ENCODE measurements around the gene KHDC4. TPM values are rescaled to one million over a fixed set of nuclear protein-coding genes. Genes with fewer than 3 reads are reported as not detected.

KHDC4 gene
- total and polyA plus RNA-seq, 2 experiments from 2014 or later = 47.1 to 57.7 TPM

- no peak for TF ChIP-seq ZNF331 (CRISPR knock-in tag; IDR thresholded peaks at IDR 0.05; ENCODE audit: low read depth)
- TF ChIP-seq, protein P1, sequence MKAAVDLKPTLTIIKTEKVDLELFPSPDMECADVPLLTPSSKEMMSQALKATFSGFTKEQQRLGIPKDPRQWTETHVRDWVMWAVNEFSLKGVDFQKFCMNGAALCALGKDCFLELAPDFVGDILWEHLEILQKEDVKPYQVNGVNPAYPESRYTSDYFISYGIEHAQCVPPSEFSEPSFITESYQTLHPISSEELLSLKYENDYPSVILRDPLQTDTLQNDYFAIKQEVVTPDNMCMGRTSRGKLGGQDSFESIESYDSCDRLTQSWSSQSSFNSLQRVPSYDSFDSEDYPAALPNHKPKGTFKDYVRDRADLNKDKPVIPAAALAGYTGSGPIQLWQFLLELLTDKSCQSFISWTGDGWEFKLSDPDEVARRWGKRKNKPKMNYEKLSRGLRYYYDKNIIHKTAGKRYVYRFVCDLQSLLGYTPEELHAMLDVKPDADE (IDR thresholded peaks at IDR 0.05) = no peak
- no peak for TF ChIP-seq POLR2AphosphoS5 (IDR thresholded peaks at IDR 0.05; ENCODE audit: low read depth)
- no peak for TF ChIP-seq EZH2phosphoT487 (IDR thresholded peaks at IDR 0.05; ENCODE audit: unreplicated experiment)
- TF ChIP-seq NANOG (IDR thresholded peaks at IDR 0.05; ENCODE audit: borderline replicate concordance) = no peak
- no peak for TF ChIP-seq STAT1 (IDR thresholded peaks at IDR 0.05; ENCODE audit: unreplicated experiment)
- TF ChIP-seq EZH2 (IDR thresholded peaks at IDR 0.05; ENCODE audit: low read depth, unreplicated experiment) = no peak
- no peak for TF ChIP-seq JUNB (IDR thresholded peaks at IDR 0.05; ENCODE audit: unreplicated experiment)
- TF ChIP-seq ZNF114 (CRISPR knock-in tag; IDR thresholded peaks at IDR 0.05) = no peak
Observed at GRCh38 chr1:155864393-155864792, 69.8 kb downstream of the KHDC4 start (continued).

Small RNA genes within 50 kb of the gene (microRNA-seq; reads per million reads assigned to microRNA genes)
- gene MIR6738 = not detected

Small RNA genes within 50 kb of the gene (small RNA-seq; reads per million reads assigned to genes)
- not detected for gene MIR6738 (ENCODE audit: low replicate concordance)
- not detected for gene RF00015 (ENCODE audit: low replicate concordance)
- not detected for gene SCARNA4 (ENCODE audit: low replicate concordance)
- gene SNORA80E (ENCODE audit: low replicate concordance) = 10.0 reads per million, percentile 96 among the genes with 10 or more reads in this experiment

Other genes starting within 250 kb of the KHDC4 start
- gene YY1AP1, start 245.6 kb downstream of the KHDC4 start, total RNA-seq (2014; rRNA removed; shearing (Covaris generic)) = 46.4 and 66.5 TPM in 2 replicates
- 18.8 and 21.2 TPM in 2 replicates for gene YY1AP1, start 245.6 kb downstream of the KHDC4 start, polyA plus RNA-seq (2016; fragmentation: Nextera tagmentation; extraction: Ambion mirVana)
- gene DAP3, start 245.3 kb downstream of the KHDC4 start, total RNA-seq (2014; rRNA removed; shearing (Covaris generic)) = 56.0 and 90.1 TPM in 2 replicates
- 88.9 and 89.8 TPM in 2 replicates for gene DAP3, start 245.3 kb downstream of the KHDC4 start, polyA plus RNA-seq (2016; fragmentation: Nextera tagmentation; extraction: Ambion mirVana)
- gene GON4L, start 77.2 kb downstream of the KHDC4 start, total RNA-seq (2014; rRNA removed; shearing (Covaris generic)) = 37.6 and 45.2 TPM in 2 replicates
- gene GON4L, start 77.2 kb downstream of the KHDC4 start, polyA plus RNA-seq (2016; fragmentation: Nextera tagmentation; extraction: Ambion mirVana) = 85.7 and 93.1 TPM in 2 replicates
- 15.9 and 17.4 TPM in 2 replicates for gene SYT11, start 74.8 kb downstream of the KHDC4 start, total RNA-seq (2014; rRNA removed; shearing (Covaris generic))
- 3.9 and 4.7 TPM in 2 replicates for gene SYT11, start 74.8 kb downstream of the KHDC4 start, polyA plus RNA-seq (2016; fragmentation: Nextera tagmentation; extraction: Ambion mirVana)
- 15.8 and 24.4 TPM in 2 replicates for gene RIT1, start 23.1 kb downstream of the KHDC4 start, total RNA-seq (2014; rRNA removed; shearing (Covaris generic))
- gene RIT1, start 23.1 kb downstream of the KHDC4 start, polyA plus RNA-seq (2016; fragmentation: Nextera tagmentation; extraction: Ambion mirVana) = 19.3 and 21.5 TPM in 2 replicates
- not detected in 2 replicates for gene RXFP4, start 7.2 kb upstream of the KHDC4 start, total RNA-seq (2014; rRNA removed; shearing (Covaris generic))
- 0.23 TPM in 1 of 2 replicates, not detected in the other for gene RXFP4, start 7.2 kb upstream of the KHDC4 start, polyA plus RNA-seq (2016; fragmentation: Nextera tagmentation; extraction: Ambion mirVana)
- gene ARHGEF2, start 44.1 kb upstream of the KHDC4 start, total RNA-seq (2014; rRNA removed; shearing (Covaris generic)) = 64.0 and 87.6 TPM in 2 replicates
- gene ARHGEF2, start 44.1 kb upstream of the KHDC4 start, polyA plus RNA-seq (2016; fragmentation: Nextera tagmentation; extraction: Ambion mirVana) = 21.2 and 23.0 TPM in 2 replicates
- gene SSR2, start 86.5 kb upstream of the KHDC4 start, total RNA-seq (2014; rRNA removed; shearing (Covaris generic)) = 270 and 291 TPM in 2 replicates
- 130 and 136 TPM in 2 replicates for gene SSR2, start 86.5 kb upstream of the KHDC4 start, polyA plus RNA-seq (2016; fragmentation: Nextera tagmentation; extraction: Ambion mirVana)
- 28.4 and 30.5 TPM in 2 replicates for gene UBQLN4, start 119.4 kb upstream of the KHDC4 start, total RNA-seq (2014; rRNA removed; shearing (Covaris generic))
- gene UBQLN4, start 119.4 kb upstream of the KHDC4 start, polyA plus RNA-seq (2016; fragmentation: Nextera tagmentation; extraction: Ambion mirVana) = 10.0 and 11.2 TPM in 2 replicates
- gene LAMTOR2, start 120.4 kb upstream of the KHDC4 start, total RNA-seq (2014; rRNA removed; shearing (Covaris generic)) = 35.2 and 67.3 TPM in 2 replicates
- 108 and 113 TPM in 2 replicates for gene LAMTOR2, start 120.4 kb upstream of the KHDC4 start, polyA plus RNA-seq (2016; fragmentation: Nextera tagmentation; extraction: Ambion mirVana)
- gene RAB25, start 126.7 kb upstream of the KHDC4 start, total RNA-seq (2014; rRNA removed; shearing (Covaris generic)) = 21.3 and 30.0 TPM in 2 replicates
- 42.7 and 47.3 TPM in 2 replicates for gene RAB25, start 126.7 kb upstream of the KHDC4 start, polyA plus RNA-seq (2016; fragmentation: Nextera tagmentation; extraction: Ambion mirVana)
- gene MEX3A, start 148.1 kb upstream of the KHDC4 start, total RNA-seq (2014; rRNA removed; shearing (Covaris generic)) = 31.5 and 38.1 TPM in 2 replicates
- 18.5 and 19.7 TPM in 2 replicates for gene MEX3A, start 148.1 kb upstream of the KHDC4 start, polyA plus RNA-seq (2016; fragmentation: Nextera tagmentation; extraction: Ambion mirVana)
- gene LMNA, start 180.3 kb upstream of the KHDC4 start, total RNA-seq (2014; rRNA removed; shearing (Covaris generic)) = 56.3 and 68.9 TPM in 2 replicates
- gene LMNA, start 180.3 kb upstream of the KHDC4 start, polyA plus RNA-seq (2016; fragmentation: Nextera tagmentation; extraction: Ambion mirVana) = 35.5 and 38.9 TPM in 2 replicates
- gene SEMA4A, start 219.2 kb upstream of the KHDC4 start, total RNA-seq (2014; rRNA removed; shearing (Covaris generic)) = 17.0 and 20.2 TPM in 2 replicates
- 5.5 and 5.6 TPM in 2 replicates for gene SEMA4A, start 219.2 kb upstream of the KHDC4 start, polyA plus RNA-seq (2016; fragmentation: Nextera tagmentation; extraction: Ambion mirVana)

All from GM23338 (cell line).